ENCODE measurements around the gene FBXL22. TPM values are rescaled to one million over a fixed set of nuclear protein-coding genes. Genes with fewer than 3 reads are reported as not detected.

FBXL22 gene
- total and polyA plus RNA-seq, 2 donors from 2014 or later, result 1.2 to 4.7 TPM

DNA sequence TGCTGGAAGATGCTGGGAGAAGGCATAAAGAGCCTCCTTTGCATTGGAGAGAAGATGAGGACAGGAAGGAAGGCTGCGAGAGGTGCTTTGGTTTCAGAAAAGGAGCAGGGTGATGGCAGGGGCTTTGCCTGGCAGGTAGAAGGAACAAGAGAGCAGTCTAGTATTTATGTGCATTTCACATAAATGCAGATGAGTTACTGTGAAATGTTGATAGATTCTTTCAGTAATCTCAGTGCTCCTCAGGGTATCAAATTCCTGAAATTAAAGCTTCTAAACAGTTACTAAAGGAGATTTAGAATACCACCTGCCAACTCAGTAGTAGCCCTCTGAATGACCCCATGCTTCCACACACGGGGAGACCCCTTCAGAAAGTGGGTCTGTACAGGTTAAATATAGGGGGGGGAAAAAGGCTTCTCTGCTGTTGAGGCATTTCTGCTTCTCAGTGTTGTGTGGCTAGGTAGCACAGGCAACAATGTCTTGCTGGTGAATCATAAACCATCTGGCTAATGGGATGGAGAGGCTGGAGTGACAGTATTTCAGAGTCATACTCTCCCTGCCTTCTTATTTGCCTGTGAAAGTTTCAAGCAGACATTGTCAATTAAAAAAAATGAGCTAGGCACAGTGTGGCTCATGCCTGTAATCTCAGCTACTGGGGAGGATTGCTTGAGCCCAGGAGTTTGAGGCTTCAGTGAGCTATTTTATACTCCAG is 14.3 kb upstream of the FBXL22 start:
- intact Hi-C loops (cut with DNase I), result no loop called here
- H3K36me3 ChIP-seq (ENCODE audit: control insufficient read depth in 2 of 3, insufficient read depth in 3 of 3, low read length in 3 of 3), result peaks cover 2 to 9% (median 4%) of the 10 kb centered on the region in 3 donors
- TF ChIP-seq, protein P1, sequence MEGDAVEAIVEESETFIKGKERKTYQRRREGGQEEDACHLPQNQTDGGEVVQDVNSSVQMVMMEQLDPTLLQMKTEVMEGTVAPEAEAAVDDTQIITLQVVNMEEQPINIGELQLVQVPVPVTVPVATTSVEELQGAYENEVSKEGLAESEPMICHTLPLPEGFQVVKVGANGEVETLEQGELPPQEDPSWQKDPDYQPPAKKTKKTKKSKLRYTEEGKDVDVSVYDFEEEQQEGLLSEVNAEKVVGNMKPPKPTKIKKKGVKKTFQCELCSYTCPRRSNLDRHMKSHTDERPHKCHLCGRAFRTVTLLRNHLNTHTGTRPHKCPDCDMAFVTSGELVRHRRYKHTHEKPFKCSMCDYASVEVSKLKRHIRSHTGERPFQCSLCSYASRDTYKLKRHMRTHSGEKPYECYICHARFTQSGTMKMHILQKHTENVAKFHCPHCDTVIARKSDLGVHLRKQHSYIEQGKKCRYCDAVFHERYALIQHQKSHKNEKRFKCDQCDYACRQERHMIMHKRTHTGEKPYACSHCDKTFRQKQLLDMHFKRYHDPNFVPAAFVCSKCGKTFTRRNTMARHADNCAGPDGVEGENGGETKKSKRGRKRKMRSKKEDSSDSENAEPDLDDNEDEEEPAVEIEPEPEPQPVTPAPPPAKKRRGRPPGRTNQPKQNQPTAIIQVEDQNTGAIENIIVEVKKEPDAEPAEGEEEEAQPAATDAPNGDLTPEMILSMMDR (IDR thresholded peaks at IDR 0.05; ENCODE audit: borderline replicate concordance, extremely low read depth, insufficient read depth), result no peak
- DNase-seq (peak in 2 of 5 donors; percentile 47 to 60), FAIRE-seq (no peak)
- no peak overlapping the region for H3K4me3 ChIP-seq (ENCODE audit: low read length in 3 of 3)
- no peaks in the 10 kb centered on the region for H3K27me3 ChIP-seq (ENCODE audit: control insufficient read depth, insufficient read depth, low read length)
- no peak overlapping the region for H3K9ac ChIP-seq (ENCODE audit: low read length in 3 of 3)
- H3K4me1 ChIP-seq (ENCODE audit: control insufficient read depth in 2 of 3, insufficient read depth in 2 of 3, low read depth in 1 of 3, low read length in 3 of 3), result no peaks in the 10 kb centered on the region
- no peaks in the 10 kb centered on the region for H3K9me3 ChIP-seq (ENCODE audit: control insufficient read depth in 2 of 3, insufficient read depth in 1 of 3, low read length in 3 of 3)
- H3K27ac ChIP-seq (ENCODE audit: low read depth in 2 of 2, low read length in 2 of 2), result no peak overlapping the region

DNA sequence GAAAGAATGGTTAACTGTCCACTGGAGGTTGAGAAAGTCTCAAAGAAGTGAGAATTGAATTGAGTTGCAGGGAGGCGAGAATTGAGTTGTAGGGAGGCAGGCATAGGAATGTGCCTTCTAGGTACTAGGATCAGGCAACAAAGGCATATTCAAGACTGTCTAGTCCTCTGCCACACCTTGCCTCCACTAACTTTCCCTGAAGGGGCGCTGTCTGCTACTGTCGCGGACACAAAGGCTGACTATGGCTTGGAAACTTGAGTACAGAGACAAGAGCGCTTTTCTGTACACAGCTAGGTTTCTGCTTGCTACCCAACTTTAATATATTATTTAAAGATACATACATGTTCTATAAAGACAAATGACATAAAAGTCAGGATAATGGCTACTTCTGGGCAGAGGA is 10.4 kb upstream of the FBXL22 start:
- Histone ChIP-seq H3K4me1 (ENCODE audit: control insufficient read depth in 2 of 3, insufficient read depth in 2 of 3, low read depth in 1 of 3, low read length in 3 of 3) (no peaks in the 10 kb centered on the region), H3K9me3 (ENCODE audit: control insufficient read depth in 2 of 3, insufficient read depth in 1 of 3, low read length in 3 of 3) (no peaks in the 10 kb centered on the region), H3K27ac (ENCODE audit: low read depth in 2 of 2, low read length in 2 of 2) (no peak overlapping the region), H3K4me3 (ENCODE audit: low read length in 3 of 3) (no peak overlapping the region), H3K27me3 (ENCODE audit: control insufficient read depth, insufficient read depth, low read length) (no peaks in the 10 kb centered on the region), H3K9ac (ENCODE audit: low read length in 3 of 3) (no peak overlapping the region), H3K36me3 (ENCODE audit: control insufficient read depth in 2 of 3, insufficient read depth in 3 of 3, low read length in 3 of 3) (peaks cover 4 to 35% (median 29%) of the 10 kb centered on the region in 3 donors)
- FAIRE-seq (no peak), DNase-seq (no peak)
- intact Hi-C loops (cut with DNase I), result no loop called here
- TF ChIP-seq, protein P1 (IDR thresholded peaks at IDR 0.05; ENCODE audit: borderline replicate concordance, extremely low read depth, insufficient read depth), result no peak

DNA sequence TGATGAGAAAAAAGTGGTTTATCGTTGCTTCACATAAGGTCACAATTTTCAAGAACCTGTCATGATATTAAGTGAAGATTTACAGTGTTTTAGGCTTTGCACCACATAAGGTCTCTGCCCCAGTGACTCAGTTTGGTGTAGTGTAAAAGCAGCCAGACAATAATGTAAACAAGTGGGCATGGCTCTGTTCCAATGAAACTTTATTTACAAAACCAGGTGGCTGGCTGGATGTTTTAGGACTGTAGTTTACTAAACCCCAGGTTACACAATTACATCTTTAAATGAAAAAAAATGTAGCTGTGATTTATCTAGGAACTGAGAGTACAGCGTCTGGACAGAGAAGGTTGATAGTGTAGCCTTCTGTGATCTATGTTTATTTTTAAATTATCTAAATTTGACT is 9.7 kb upstream of the FBXL22 start:
- H3K9me3 ChIP-seq (ENCODE audit: control insufficient read depth in 2 of 3, insufficient read depth in 1 of 3, low read length in 3 of 3), result no peaks in the 10 kb centered on the region

More for the DNA sequence above, 9.7 kb upstream of the FBXL22 start:
- Histone ChIP-seq H3K4me3 (ENCODE audit: low read length in 3 of 3) (no peak overlapping the region), H3K4me1 (ENCODE audit: control insufficient read depth in 2 of 3, insufficient read depth in 2 of 3, low read depth in 1 of 3, low read length in 3 of 3) (no peaks in the 10 kb centered on the region), H3K9ac (ENCODE audit: low read length in 3 of 3) (no peak overlapping the region), H3K27me3 (ENCODE audit: control insufficient read depth, insufficient read depth, low read length) (no peaks in the 10 kb centered on the region), H3K36me3 (ENCODE audit: control insufficient read depth in 2 of 3, insufficient read depth in 3 of 3, low read length in 3 of 3) (peaks cover 4 to 36% (median 28%) of the 10 kb centered on the region in 3 donors), H3K27ac (ENCODE audit: low read depth in 2 of 2, low read length in 2 of 2) (no peak overlapping the region)
- DNase-seq, result no peak
- TF ChIP-seq, protein P1 (IDR thresholded peaks at IDR 0.05; ENCODE audit: borderline replicate concordance, extremely low read depth, insufficient read depth), result no peak
- intact Hi-C loops (cut with DNase I), result no loop called here
- no peak for FAIRE-seq
